K562 (cell line): ENCODE results near the gene LDAH.

Source experiments
- EHMT2 ChIP-seq: fragments of 450-650 bp; IDR thresholded peaks from 2 replicates; pipeline ENCODE4 v1.6.1; 2018; ENCODE audit warnings: antibody characterized with exemption
- EZH2 ChIP-seq: IDR thresholded peaks from 2 replicates; pipeline ENCODE4 v1.6.1; 2012; ENCODE audit warnings: low read depth, mild to moderate bottlenecking, inconsistent platforms, low read length, borderline replicate concordance
- IFI16 ChIP-seq: fragments of 250-450 bp; sonication (Bioruptor Pico); IDR thresholded peaks from 2 replicates; pipeline ENCODE4 v2.1.2; 2022; ENCODE audit warnings: mild to moderate bottlenecking, inconsistent platforms
- POLR2AphosphoS5 ChIP-seq: IDR thresholded peaks from 2 replicates; pipeline ENCODE4 v1.6.1; 2011; ENCODE audit warnings: mild to moderate bottlenecking, low read depth, low read length, moderate library complexity; ENCODE audit not compliant: control insufficient read depth, insufficient read depth
- POLR3A ChIP-seq: IDR thresholded peaks from 2 replicates; pipeline ENCODE4 v1.6.1; 2011; ENCODE audit warnings: borderline replicate concordance, mild to moderate bottlenecking, moderate library complexity; ENCODE audit not compliant: insufficient read length, insufficient read depth; ENCODE audit errors: extremely low read depth
- REST ChIP-seq, 2 experiments: fragments of 450-650 bp; formaldehyde crosslinking in 1 of 2; IDR thresholded peaks; 2 replicates each; pipeline versions ENCODE4 v1.4.0 to v1.6.1; 2014 to 2020; ENCODE audit warnings: mild to moderate bottlenecking in 2 of 2, borderline replicate concordance in 1 of 2, low read depth in 1 of 2
- TBP ChIP-seq: optimal IDR thresholded peaks from 2 replicates; pipeline ENCODE3; 2011; ENCODE audit warnings: low read depth, low read length, improper control_type of control experiment
- ZBTB5 ChIP-seq: fragments of 450-650 bp; IDR thresholded peaks from 2 replicates; pipeline ENCODE4 v1.6.1; 2017; ENCODE audit warnings: antibody characterized with exemption

GRCh38 chr2:20664071-20664390, 158.9 kb downstream of the LDAH start:
- TF ChIP-seq TBP = no peak
- TF ChIP-seq REST (IDR thresholded peaks at IDR 0.05; ENCODE audit: borderline replicate concordance) = no peak
- no peak for TF ChIP-seq REST (CRISPR knock-in tag; IDR thresholded peaks at IDR 0.05; ENCODE audit: low read depth)
- TF ChIP-seq POLR2AphosphoS5 = no peak
- no peak for TF ChIP-seq POLR3A
- no peak for TF ChIP-seq IFI16 (CRISPR knock-in tag)
- no peak for TF ChIP-seq ZBTB5
- no peak for TF ChIP-seq EHMT2
- TF ChIP-seq EZH2 = no peak
